Spinal cord (tissue), 10 donors: ENCODE data around the gene NCOA3. TPM values are rescaled to one million over a fixed set of nuclear protein-coding genes. Genes with fewer than 3 reads are reported as not detected.

Experiments
- DNase-seq, 6 donors: peaks; one replicate each; pipeline versions ENCODE4 v3.0.0 to v3.0.0-alpha.2; 2013 to 2015; ENCODE audit warnings: low spot score in 6 of 6, low read depth in 4 of 6
- H3K27ac ChIP-seq: one replicate; pipeline ENCODE4 v1.5.1; 2013; ENCODE audit warnings: low read depth, low read length, control low read depth
- H3K27me3 ChIP-seq: one replicate; pipeline ENCODE4 v1.6.1; 2013; ENCODE audit warnings: low read length; ENCODE audit not compliant: control insufficient read depth, insufficient read depth
- H3K36me3 ChIP-seq: one replicate; pipeline ENCODE4 v1.6.1; 2013; ENCODE audit warnings: low read length; ENCODE audit not compliant: control insufficient read depth, insufficient read depth
- H3K4me1 ChIP-seq: one replicate; pipeline ENCODE4 v1.6.1; 2013; ENCODE audit warnings: low read length; ENCODE audit not compliant: control insufficient read depth, insufficient read depth
- H3K4me3 ChIP-seq: one replicate; pipeline ENCODE4 v1.5.1; 2013; ENCODE audit warnings: low read depth, low read length, control low read depth
- H3K9me3 ChIP-seq: one replicate; pipeline ENCODE4 v1.6.1; 2013; ENCODE audit warnings: low read length; ENCODE audit not compliant: control insufficient read depth, insufficient read depth
- WGBS: methylation state at CpG from one replicate; pipeline ENCODE4 v1.1.5; 2013; ENCODE audit warnings: missing lambda C conversion rate; ENCODE audit not compliant: insufficient coverage; 5-methylcytosine and 5-hydroxymethylcytosine counted together
- polyA plus RNA-seq, 2 donors: library from polyadenylated mRNA; unstranded; fragments of 120-200 nt; gene quantifications; one replicate each; pipeline ENCODE4 v1.2.1, GENCODE V29; 2013; ENCODE audit not compliant: insufficient read length in 2 of 2
- total RNA-seq, 2 donors: library from RNA; depleted of rRNA in 1 of 2; stranded (reverse); fragments of 120-200 nt in 1 of 2; fragments of >200 nt in 1 of 2; gene quantifications; one replicate each; pipeline versions ENCODE4 v1.2.3 to v1.2.4, GENCODE V29; 2013 to 2014
- donor health status: healthy.

Gene NCOA3
- total and polyA plus RNA-seq, 4 donors: 23.0 to 43.7 (median 33.4) TPM

DNA sequence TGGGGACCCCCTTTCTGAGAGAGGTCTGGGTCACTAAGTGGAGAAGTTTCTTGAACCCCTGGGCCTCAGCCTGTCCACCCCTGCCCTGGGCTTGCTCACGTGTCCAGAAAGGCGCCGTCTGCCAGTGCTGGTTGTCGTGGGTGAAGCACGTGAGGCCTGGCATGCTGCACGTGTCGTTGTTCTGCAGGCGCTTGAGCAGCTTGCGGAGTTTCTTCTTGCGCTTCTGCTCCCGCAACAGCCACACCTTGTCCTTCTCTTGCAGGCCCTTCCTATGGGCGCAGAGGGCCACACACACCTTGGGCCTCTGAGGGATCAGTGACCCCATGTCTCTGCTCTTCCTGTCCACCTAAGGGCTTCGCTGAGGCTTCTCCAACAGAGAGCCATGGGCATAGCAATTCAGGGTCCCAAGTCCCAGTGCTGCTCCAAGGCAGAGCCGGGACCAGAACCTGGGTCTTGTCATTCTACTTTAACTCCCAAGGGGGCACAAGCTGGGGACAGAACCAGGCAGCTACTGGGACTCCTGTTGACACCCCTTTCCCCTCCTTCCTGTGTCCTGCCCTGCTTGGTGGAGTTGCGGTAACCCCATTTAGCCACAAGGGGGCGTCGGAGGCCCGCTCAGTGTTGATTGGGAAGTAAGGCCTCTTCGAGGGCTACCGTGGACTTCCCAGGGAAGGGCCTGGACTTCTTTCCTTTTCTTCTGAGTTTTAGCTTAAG lies 161.8 kb downstream of the NCOA3 start:
- Histone ChIP-seq H3K27me3 (no peaks in the 10 kb centered on the region), H3K36me3 (peaks cover 52% of the 10 kb centered on the region), H3K27ac (no peak overlapping the region), H3K4me1 (peaks cover 10% of the 10 kb centered on the region), H3K4me3 (no peak overlapping the region), H3K9me3 (no peaks in the 10 kb centered on the region)
- 54% methylated on average over 20 of the region's 20 CpGs for WGBS
- DNase-seq: peak in 5 of 6 donors; percentile 66 to 93 (median 70)

DNA sequence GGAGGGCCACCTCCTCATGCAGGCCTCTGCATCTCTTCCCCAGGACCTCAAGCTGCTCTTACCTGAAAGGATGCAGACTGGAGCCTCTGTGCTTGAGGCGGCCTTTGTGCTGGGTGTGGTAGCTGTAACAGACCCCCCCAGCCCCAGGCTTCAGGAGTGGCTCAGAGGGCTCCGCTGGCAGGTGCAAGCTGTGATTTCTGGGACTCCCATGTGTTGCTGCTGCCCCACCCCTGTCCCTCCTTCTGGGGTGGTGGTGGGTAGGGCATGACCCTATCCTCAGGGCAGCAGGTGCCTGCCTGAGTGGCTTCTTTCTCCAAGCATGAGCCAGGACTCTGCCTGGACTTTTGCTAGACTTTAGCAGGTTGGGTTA lies 162.4 kb downstream of the NCOA3 start:
- Histone ChIP-seq H3K27me3 (no peaks in the 10 kb centered on the region), H3K4me3 (no peak overlapping the region), H3K9me3 (no peaks in the 10 kb centered on the region), H3K27ac (no peak overlapping the region), H3K4me1 (peaks cover 10% of the 10 kb centered on the region), H3K36me3 (peaks cover 57% of the 10 kb centered on the region)
- no peak for DNase-seq
- WGBS: no CpG with 5 or more reads among the region's 2 CpGs

DNA sequence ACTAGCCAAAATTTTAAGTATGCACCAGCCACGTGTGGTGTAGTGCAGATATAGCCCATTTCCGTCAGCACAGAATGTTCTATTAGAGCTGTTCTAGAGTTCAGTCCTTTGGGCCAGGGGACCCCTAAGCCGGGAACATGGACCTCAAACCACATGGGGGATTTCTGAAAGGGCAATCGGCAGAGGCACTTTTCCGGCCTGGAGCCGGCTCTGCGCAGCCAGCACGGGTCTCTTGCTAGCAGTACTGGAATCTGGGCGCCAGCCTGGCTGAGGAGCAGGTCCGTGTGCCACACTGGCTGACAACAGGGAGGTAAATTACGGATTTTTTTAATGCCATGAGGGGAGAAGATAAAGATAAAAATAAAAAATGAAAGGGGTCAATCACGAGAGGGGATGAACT lies 163.1 kb downstream of the NCOA3 start:
- Histone ChIP-seq H3K9me3 (no peaks in the 10 kb centered on the region), H3K27ac (no peak overlapping the region), H3K4me1 (peaks cover 10% of the 10 kb centered on the region), H3K36me3 (peaks cover 60% of the 10 kb centered on the region), H3K27me3 (no peaks in the 10 kb centered on the region), H3K4me3 (no peak overlapping the region)
- WGBS: 97% methylated on average over 11 of the region's 12 CpGs
- no peak for DNase-seq

DNA sequence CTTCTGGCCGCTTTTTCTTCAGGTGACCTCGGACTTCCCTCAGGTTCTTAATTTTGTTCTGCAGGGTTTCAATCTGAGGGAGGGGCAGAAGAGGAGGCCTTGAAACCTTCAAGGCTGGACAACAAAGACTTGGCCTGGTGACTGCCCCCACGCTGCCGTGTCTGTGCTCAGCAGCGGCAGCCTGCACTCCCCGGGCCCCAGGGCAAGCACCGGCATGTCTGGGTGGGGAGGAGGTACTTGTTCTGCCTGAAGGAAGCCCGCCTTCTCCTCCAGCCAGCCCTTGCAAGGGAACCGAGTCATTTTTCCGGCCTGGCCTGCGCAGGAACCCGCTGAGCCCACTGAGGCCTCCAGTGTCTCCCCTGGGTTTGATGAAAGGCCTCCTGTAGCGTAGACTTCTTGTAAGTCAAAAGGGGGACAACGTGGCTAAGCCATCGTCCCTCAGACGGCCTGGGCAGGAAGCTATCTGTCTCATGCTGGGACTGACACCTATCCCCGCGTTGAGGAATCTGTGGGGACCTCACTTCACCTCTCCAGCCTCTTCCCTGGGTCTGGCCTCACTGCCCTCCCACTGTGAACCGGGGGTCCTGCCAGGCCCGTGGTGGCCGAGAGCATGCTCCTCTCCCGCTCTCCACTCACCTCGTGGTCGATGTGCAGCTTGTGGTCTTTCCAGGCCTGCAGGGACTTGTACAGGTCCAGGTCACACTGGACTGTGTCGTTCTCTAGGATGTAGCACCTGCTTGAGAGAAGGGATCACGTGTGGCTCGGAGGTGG lies 163.7 kb downstream of the NCOA3 start:
- no peak overlapping the region for H3K4me3 ChIP-seq
- H3K9me3 ChIP-seq: no peaks in the 10 kb centered on the region
- no peak overlapping the region for H3K27ac ChIP-seq
- no peak for DNase-seq
- H3K36me3 ChIP-seq: peaks cover 57% of the 10 kb centered on the region
- H3K4me1 ChIP-seq: peaks cover 10% of the 10 kb centered on the region
- H3K27me3 ChIP-seq: no peaks in the 10 kb centered on the region
- WGBS: 80% methylated on average over 27 of the region's 27 CpGs

DNA sequence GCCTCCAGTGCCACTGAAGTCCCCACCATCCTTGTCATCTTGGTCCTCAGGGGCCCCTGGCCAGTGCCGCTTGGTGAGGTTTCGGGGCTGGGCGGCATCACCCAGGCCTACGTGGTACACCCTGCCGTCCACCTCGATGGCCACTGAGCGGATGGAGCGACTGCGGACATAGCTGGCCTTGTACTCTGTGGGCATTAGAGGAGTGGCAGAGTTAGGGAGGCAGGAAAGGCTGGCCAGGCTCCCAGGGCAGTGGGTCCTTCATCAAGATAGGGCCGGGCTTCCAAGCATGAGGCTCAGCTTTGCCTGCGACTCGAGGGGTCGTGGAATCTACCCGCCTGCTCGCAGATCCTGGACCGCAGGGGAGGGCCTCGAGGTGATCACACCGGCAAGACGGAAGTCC lies 164.6 kb downstream of the NCOA3 start:
- Histone ChIP-seq H3K9me3 (no peaks in the 10 kb centered on the region), H3K36me3 (peaks cover 61% of the 10 kb centered on the region), H3K4me1 (peaks cover 10% of the 10 kb centered on the region), H3K4me3 (no peak overlapping the region), H3K27ac (no peak overlapping the region), H3K27me3 (no peaks in the 10 kb centered on the region)
- 91% methylated on average over 19 of the region's 19 CpGs for WGBS
- DNase-seq: no peak

DNA sequence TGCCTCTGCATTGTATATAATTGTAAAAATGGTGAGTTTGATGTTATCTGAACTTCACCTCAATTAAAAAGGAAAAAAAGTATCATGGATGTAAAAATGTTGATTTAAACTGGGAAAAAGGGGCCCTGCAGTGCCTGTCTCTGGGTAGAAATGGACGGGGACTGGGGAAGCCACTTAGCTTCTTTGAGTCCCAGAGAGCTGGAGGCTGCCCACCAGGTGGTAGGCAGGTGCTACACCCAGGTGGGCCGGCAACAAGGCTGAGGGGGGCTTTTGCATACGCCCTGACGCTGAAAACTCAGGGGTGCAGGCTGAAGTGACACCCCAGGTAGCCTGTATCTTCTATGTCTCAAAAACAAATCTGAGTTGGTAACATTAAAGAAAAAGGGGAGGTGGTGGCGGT lies 165.4 kb downstream of the NCOA3 start:
- H3K27me3 ChIP-seq: no peaks in the 10 kb centered on the region
- DNase-seq: no peak
- 74% methylated on average over 4 of the region's 5 CpGs for WGBS

DNA sequence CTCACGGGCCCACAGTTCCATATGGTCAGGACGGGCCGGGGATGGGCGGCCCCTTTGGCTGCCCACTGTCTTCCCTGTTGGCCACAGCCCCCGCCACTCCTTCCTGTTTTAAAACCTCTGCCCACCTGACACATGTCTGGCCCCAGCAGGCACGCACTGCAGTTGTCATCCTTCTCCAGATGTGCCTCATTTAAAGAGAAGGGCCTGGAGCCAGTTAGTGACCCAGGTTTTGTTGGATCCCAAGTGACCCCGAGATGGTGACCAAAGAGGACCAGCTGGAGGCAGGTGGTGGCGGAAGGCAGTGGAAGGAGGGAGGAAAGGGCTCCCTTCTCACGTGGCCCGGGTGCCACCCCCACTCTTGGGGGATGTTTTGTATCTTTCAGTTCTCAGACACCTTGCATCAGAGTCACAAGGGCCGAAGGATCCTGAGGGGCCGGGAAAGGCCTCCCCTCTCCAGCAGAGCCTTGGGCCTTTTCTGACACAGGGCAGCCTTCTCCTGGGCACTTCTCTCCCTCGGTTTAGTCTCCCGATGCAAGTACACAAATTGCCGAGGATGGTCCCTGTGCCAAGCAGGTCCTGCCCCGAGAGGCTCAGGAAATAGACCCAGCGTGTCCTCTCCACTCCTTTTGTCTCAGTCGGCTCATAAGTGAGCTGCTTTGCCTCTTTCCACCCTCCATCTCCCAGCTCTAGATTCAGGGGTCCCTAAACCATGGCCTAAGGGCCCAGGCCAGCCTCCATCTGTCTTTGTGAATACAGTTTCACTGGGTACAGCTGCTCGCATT lies 166.0 kb downstream of the NCOA3 start:
- peaks cover 10% of the 10 kb centered on the region for H3K4me1 ChIP-seq
- DNase-seq: no peak
- H3K27ac ChIP-seq: no peak overlapping the region
- no peaks in the 10 kb centered on the region for H3K9me3 ChIP-seq
- peaks cover 2% of the 10 kb centered on the region for H3K27me3 ChIP-seq
- H3K4me3 ChIP-seq: no peak overlapping the region
- peaks cover 67% of the 10 kb centered on the region for H3K36me3 ChIP-seq
- WGBS: 84% methylated on average over 19 of the region's 19 CpGs

More for the DNA sequence above, 165.4 kb downstream of the NCOA3 start:
- H3K9me3 ChIP-seq: no peaks in the 10 kb centered on the region
- H3K27ac ChIP-seq: no peak overlapping the region
- H3K4me1 ChIP-seq: peaks cover 10% of the 10 kb centered on the region
- H3K36me3 ChIP-seq: peaks cover 61% of the 10 kb centered on the region
- no peak overlapping the region for H3K4me3 ChIP-seq

DNA sequence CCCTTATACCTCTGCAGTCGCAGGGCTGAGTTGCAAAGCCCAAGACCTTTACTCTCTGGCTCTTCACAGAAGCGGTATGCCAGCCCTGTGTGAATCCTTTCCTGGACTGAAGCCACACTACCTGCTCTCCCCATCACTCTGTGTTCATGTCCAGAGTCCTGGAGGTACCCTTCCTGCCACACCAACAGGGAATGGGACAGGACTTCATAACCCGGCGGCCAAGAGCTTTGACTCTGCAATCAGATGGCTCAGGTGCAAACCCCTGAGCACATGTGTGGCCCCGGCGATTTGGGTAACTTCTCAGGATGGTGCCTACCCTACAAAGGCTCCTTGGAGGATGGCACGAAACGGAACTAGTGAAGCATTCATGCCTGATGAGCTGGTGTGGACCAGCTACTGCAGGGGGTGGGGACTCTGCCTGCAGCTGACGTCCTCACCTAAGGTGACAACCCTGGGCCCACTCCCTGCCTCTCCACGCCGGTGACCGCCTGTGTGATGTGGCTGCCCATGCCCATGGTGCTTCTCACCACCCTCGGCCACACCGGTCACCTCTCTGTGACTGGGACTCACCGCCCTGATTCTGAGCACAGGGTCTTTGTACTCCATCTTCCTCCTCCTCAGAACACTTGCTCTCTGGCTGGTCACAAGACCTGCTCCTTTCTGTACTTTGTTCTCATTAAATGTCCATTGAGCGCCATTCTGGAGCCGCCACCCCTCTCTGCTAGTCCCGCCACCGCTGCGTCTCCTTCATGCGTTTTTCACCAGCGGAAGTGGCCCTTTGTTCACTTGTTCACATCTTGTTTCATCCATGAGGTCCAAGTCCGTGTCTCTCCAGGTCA lies 166.8 kb downstream of the NCOA3 start:
- H3K36me3 ChIP-seq: peaks cover 68% of the 10 kb centered on the region
- H3K27ac ChIP-seq: no peak overlapping the region
- H3K4me1 ChIP-seq: peaks cover 6% of the 10 kb centered on the region
- H3K27me3 ChIP-seq: peaks cover 2% of the 10 kb centered on the region
- H3K4me3 ChIP-seq: no peak overlapping the region
- no peaks in the 10 kb centered on the region for H3K9me3 ChIP-seq
- no peak for DNase-seq
- WGBS: 86% methylated on average over 23 of the region's 23 CpGs

DNA sequence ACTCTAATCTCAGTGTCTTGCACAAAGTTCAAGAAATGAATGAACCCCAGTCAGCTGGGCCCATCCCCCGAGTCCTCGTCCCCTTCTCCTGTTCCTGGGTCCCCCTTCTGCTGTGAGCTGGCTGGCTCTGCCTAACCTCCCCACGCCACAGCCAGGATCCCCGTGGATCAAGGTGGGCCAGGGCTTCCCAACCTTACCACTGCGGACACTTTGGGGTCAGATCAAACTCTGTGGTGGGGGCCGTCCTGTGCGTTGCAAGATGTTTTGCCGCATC lies 167.4 kb downstream of the NCOA3 start:
- H3K27ac ChIP-seq: no peak overlapping the region
- H3K9me3 ChIP-seq: no peaks in the 10 kb centered on the region
- H3K27me3 ChIP-seq: peaks cover 2% of the 10 kb centered on the region
- H3K4me1 ChIP-seq: peaks cover 2% of the 10 kb centered on the region
- WGBS: 97% methylated on average over 8 of the region's 8 CpGs
- peaks cover 72% of the 10 kb centered on the region for H3K36me3 ChIP-seq
- DNase-seq: no peak
- H3K4me3 ChIP-seq: no peak overlapping the region
